Mesenchymal stem cell (in vitro differentiated cells and primary cell): Measurements from ENCODE around the gene FOSL1.

Source experiments
- DNase-seq: peaks from one replicate; pipeline ENCODE4 v3.0.0-alpha.2; 2013
- H2AFZ ChIP-seq: one replicate; pipeline ENCODE4 v1.6.1; 2013; ENCODE audit warnings: low read depth, mild to moderate bottlenecking, control low read depth, inconsistent platforms, low read length, moderate library complexity
- H2AK5ac ChIP-seq: 2 replicates; pipeline ENCODE4 v1.6.1; 2013; ENCODE audit warnings: low read length, moderate library complexity, mild to moderate bottlenecking, inconsistent platforms; ENCODE audit not compliant: severe bottlenecking
- H2BK120ac ChIP-seq: one replicate; pipeline ENCODE4 v1.6.1; 2013; ENCODE audit warnings: low read depth, mild to moderate bottlenecking, inconsistent platforms, low read length, moderate library complexity
- H2BK12ac ChIP-seq, 2 experiments: one replicate each; pipeline ENCODE4 v1.6.1; 2013; ENCODE audit warnings: inconsistent platforms in 2 of 2, low read length in 2 of 2, mild to moderate bottlenecking in 2 of 2, moderate library complexity in 2 of 2, control low read depth in 1 of 2
- H2BK15ac ChIP-seq: one replicate; pipeline ENCODE4 v1.6.1; 2013; ENCODE audit warnings: mild to moderate bottlenecking, low read depth, inconsistent platforms; ENCODE audit not compliant: poor library complexity, severe bottlenecking
- H2BK5ac ChIP-seq: 2 replicates; pipeline ENCODE4 v1.6.1; 2013; ENCODE audit warnings: low read depth, mild to moderate bottlenecking, low read length, control low read depth, inconsistent platforms; ENCODE audit not compliant: poor library complexity, severe bottlenecking
- H3K14ac ChIP-seq, 2 experiments: one replicate each; pipeline ENCODE4 v1.6.1; 2013; ENCODE audit warnings: inconsistent platforms in 2 of 2, low read length in 2 of 2, control low read depth in 1 of 2, mild to moderate bottlenecking in 1 of 2, moderate library complexity in 1 of 2
- H3K18ac ChIP-seq, 2 experiments: one replicate each; pipeline ENCODE4 v1.6.1; 2013; ENCODE audit warnings: inconsistent platforms in 2 of 2, low read length in 2 of 2, control low read depth in 1 of 2, low read depth in 1 of 2, mild to moderate bottlenecking in 1 of 2
- H3K23ac ChIP-seq, 2 experiments: one replicate each; pipeline ENCODE4 v1.6.1; 2013; ENCODE audit warnings: inconsistent platforms in 2 of 2, low read length in 2 of 2, mild to moderate bottlenecking in 2 of 2, moderate library complexity in 2 of 2, control low read depth in 1 of 2
- H3K27ac ChIP-seq: 2 replicates; pipeline ENCODE4 v1.5.1; 2013; ENCODE audit warnings: mild to moderate bottlenecking, moderate library complexity, low read length, control low read depth, inconsistent platforms; ENCODE audit not compliant: poor library complexity, severe bottlenecking
- H3K27me3 ChIP-seq, 2 experiments: 2 replicates each; pipeline versions ENCODE4 v1.6.1 to v1.7.0; 2013; ENCODE audit warnings: low read length in 2 of 2, mild to moderate bottlenecking in 2 of 2, moderate library complexity in 2 of 2, control low read depth in 1 of 2, inconsistent platforms in 1 of 2; ENCODE audit not compliant: control insufficient read depth in 1 of 2, insufficient read depth in 1 of 2
- H3K36me3 ChIP-seq, 2 experiments: 2 replicates each; pipeline versions ENCODE4 v1.6.1 to v1.7.0; 2013; ENCODE audit warnings: low read length in 2 of 2, control low read depth in 1 of 2, inconsistent platforms in 1 of 2, low read depth in 1 of 2, mild to moderate bottlenecking in 1 of 2; ENCODE audit not compliant: insufficient read depth in 2 of 2, control insufficient read depth in 1 of 2
- H3K4ac ChIP-seq, 2 experiments: one replicate each; pipeline ENCODE4 v1.6.1; 2013; ENCODE audit warnings: inconsistent platforms in 2 of 2, low read length in 2 of 2, mild to moderate bottlenecking in 2 of 2, moderate library complexity in 2 of 2, control low read depth in 1 of 2, low read depth in 1 of 2
- H3K4me1 ChIP-seq: 2 replicates; pipeline ENCODE4 v1.6.1; 2013; ENCODE audit warnings: low read depth, low read length, control low read depth; ENCODE audit not compliant: control insufficient read depth, insufficient read depth
- H3K4me2 ChIP-seq: 2 replicates; pipeline ENCODE4 v1.6.1; 2013; ENCODE audit warnings: low read length, mild to moderate bottlenecking, inconsistent platforms; ENCODE audit not compliant: poor library complexity, severe bottlenecking
- H3K4me3 ChIP-seq, 2 experiments: 2 replicates each; pipeline versions ENCODE4 v1.5.1 to v1.7.0; 2013; ENCODE audit warnings: low read length in 2 of 2, mild to moderate bottlenecking in 2 of 2, control low read depth in 1 of 2, low read depth in 1 of 2; ENCODE audit not compliant: insufficient read depth in 1 of 2
- H3K79me1 ChIP-seq: replicated peaks from 2 replicates; pipeline ENCODE4 v1.6.1; 2013; ENCODE audit warnings: mild to moderate bottlenecking, control low read depth, low read length, inconsistent platforms; ENCODE audit not compliant: poor library complexity, severe bottlenecking
- H3K9ac ChIP-seq: 2 replicates; pipeline ENCODE4 v1.7.0; 2013; ENCODE audit warnings: mild to moderate bottlenecking, low read length, moderate library complexity
- H3K9me3 ChIP-seq: 2 replicates; pipeline ENCODE4 v1.7.0; 2013; ENCODE audit warnings: mild to moderate bottlenecking, low read length; ENCODE audit not compliant: control insufficient read depth
- H4K8ac ChIP-seq: one replicate; pipeline ENCODE4 v1.6.1; 2013; ENCODE audit warnings: inconsistent platforms, mild to moderate bottlenecking, low read length, moderate library complexity
- H4K91ac ChIP-seq: one replicate; pipeline ENCODE4 v1.6.1; 2013; ENCODE audit warnings: mild to moderate bottlenecking, low read length, inconsistent platforms
- WGBS: methylation state at CpG from one replicate; pipeline ENCODE4 v1.1.7; 2013; ENCODE audit warnings: mixed read lengths; 5-methylcytosine and 5-hydroxymethylcytosine counted together

Gene FOSL1

GRCh38 chr11:65942531-65942930 is 42.3 kb upstream of the FOSL1 start:
- WGBS, result 87% methylated on average over 7 of the region's 7 CpGs
- H2BK120ac ChIP-seq, result no peak overlapping the region
- no peaks in the 10 kb centered on the region for H3K9me3 ChIP-seq
- no peak overlapping the region for H4K91ac ChIP-seq
- H2AFZ ChIP-seq, result no peak overlapping the region
- no peak overlapping the region for H3K23ac ChIP-seq
- no peak overlapping the region for H3K9ac ChIP-seq
- H3K4me1 ChIP-seq, result peaks cover 2% of the 10 kb centered on the region
- no peak overlapping the region for H3K27ac ChIP-seq
- H3K4ac ChIP-seq, result no peak overlapping the region
- no peak overlapping the region for H2AK5ac ChIP-seq
- H2BK5ac ChIP-seq, result no peak overlapping the region
- no peak overlapping the region for H4K8ac ChIP-seq
- no peak overlapping the region for H3K14ac ChIP-seq
- no peak overlapping the region for H2BK12ac ChIP-seq
- H3K27me3 ChIP-seq, result peaks cover 0 to 9% of the 10 kb centered on the region in 2 experiments
- H2BK15ac ChIP-seq, result no peak overlapping the region
- DNase-seq, result no peak
- no peak overlapping the region for H3K4me3 ChIP-seq
- no peak overlapping the region for H3K18ac ChIP-seq
- H3K79me1 ChIP-seq, result no peaks in the 10 kb centered on the region
- no peaks in the 10 kb centered on the region for H3K36me3 ChIP-seq
- H3K4me2 ChIP-seq, result no peak overlapping the region

DNA sequence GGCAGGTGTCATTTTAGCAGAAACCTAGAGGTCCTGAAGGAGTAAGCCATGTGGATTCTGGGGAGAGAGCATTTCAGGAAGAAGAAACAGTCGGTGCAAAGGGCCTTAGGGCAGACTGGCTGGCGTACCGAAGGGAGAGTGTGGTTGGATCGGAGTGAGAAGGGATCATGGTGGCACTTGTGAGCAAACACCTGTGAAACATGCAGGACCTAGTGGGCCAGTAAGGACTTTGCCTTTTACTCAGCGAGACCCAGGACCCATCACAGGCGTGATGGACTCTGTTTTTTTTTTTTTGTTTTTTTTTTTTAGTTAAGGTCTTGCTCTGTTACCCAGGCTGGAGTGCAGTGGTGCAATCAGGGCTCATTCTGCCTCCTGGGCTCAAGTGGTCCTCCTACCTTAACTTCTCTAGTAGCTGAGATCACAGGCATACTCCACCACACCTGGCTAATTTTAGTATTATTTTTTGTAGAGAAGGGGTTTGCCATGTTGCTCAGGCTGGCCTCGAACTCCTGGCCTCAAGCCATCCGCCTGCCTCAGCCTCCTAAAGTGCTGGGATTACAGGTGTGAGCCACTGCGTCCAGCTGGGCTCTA is 41.6 kb upstream of the FOSL1 start:
- no peaks in the 10 kb centered on the region for H3K9me3 ChIP-seq

GRCh38 chr11:65937766-65938165 is 37.6 kb upstream of the FOSL1 start:
- no peak overlapping the region for H2BK12ac ChIP-seq
- no peak overlapping the region for H2BK15ac ChIP-seq
- H3K23ac ChIP-seq, result no peak overlapping the region
- H2BK5ac ChIP-seq, result no peak overlapping the region
- H4K91ac ChIP-seq, result no peak overlapping the region
- DNase-seq, result no peak
- no peak overlapping the region for H2AK5ac ChIP-seq
- no peak overlapping the region for H3K4me3 ChIP-seq
- no peak overlapping the region for H3K27ac ChIP-seq
- no peak overlapping the region for H3K9ac ChIP-seq
- H2BK120ac ChIP-seq, result no peak overlapping the region
- H3K4me2 ChIP-seq, result no peak overlapping the region
- no peak overlapping the region for H2AFZ ChIP-seq
- H3K4me1 ChIP-seq, result peaks cover 2% of the 10 kb centered on the region
- H3K9me3 ChIP-seq, result no peaks in the 10 kb centered on the region
- H3K18ac ChIP-seq, result no peak overlapping the region
- no peaks in the 10 kb centered on the region for H3K36me3 ChIP-seq
- no peak overlapping the region for H3K4ac ChIP-seq
- no peaks in the 10 kb centered on the region for H3K27me3 ChIP-seq
- H3K14ac ChIP-seq, result no peak overlapping the region
- WGBS, result 55% methylated on average over 3 of the region's 4 CpGs
- no peaks in the 10 kb centered on the region for H3K79me1 ChIP-seq
- no peak overlapping the region for H4K8ac ChIP-seq

More for the DNA sequence above, 41.6 kb upstream of the FOSL1 start:
- no peak for DNase-seq
- Histone ChIP-seq H4K8ac (no peak overlapping the region), H2BK12ac (no peak overlapping the region), H3K9ac (peak overlapping the region; percentile 39), H2BK120ac (no peak overlapping the region), H2AFZ (no peak overlapping the region), H2BK5ac (no peak overlapping the region), H4K91ac (no peak overlapping the region), H3K36me3 (no peaks in the 10 kb centered on the region), H3K23ac (no peak overlapping the region), H3K4me1 (peaks cover 2% of the 10 kb centered on the region), H2AK5ac (no peak overlapping the region), H2BK15ac (no peak overlapping the region), H3K4me3 (peak overlapping the region in 1 of 2 experiments; percentile 29), H3K79me1 (no peaks in the 10 kb centered on the region), H3K14ac (no peak overlapping the region), H3K27ac (no peak overlapping the region), H3K27me3 (peaks cover 0 to 2% of the 10 kb centered on the region in 2 experiments), H3K4ac (no peak overlapping the region), H3K18ac (no peak overlapping the region), H3K4me2 (no peak overlapping the region)
- 86% methylated on average over 9 of the region's 9 CpGs for WGBS

- no peak overlapping the region for H4K8ac ChIP-seq
- WGBS, result 100% methylated on average over 1 of the region's 4 CpGs
- no peak overlapping the region for H3K4me2 ChIP-seq
These were observed 33.8 kb upstream of the FOSL1 start for GRCh38 chr11:65934014-65934413.

More at GRCh38 chr11:65934014-65934413, 33.8 kb upstream of the FOSL1 start:
- H2AFZ ChIP-seq, result no peak overlapping the region
- no peaks in the 10 kb centered on the region for H3K4me1 ChIP-seq
- no peak overlapping the region for H2BK15ac ChIP-seq
- no peak overlapping the region for H3K4ac ChIP-seq
- no peak overlapping the region for H3K4me3 ChIP-seq
- no peak overlapping the region for H2BK12ac ChIP-seq
- no peak overlapping the region for H3K18ac ChIP-seq
- H2BK120ac ChIP-seq, result no peak overlapping the region
- H3K36me3 ChIP-seq, result no peaks in the 10 kb centered on the region
- no peak overlapping the region for H3K27ac ChIP-seq
- no peak overlapping the region for H2AK5ac ChIP-seq
- H3K9ac ChIP-seq, result no peak overlapping the region
- H4K91ac ChIP-seq, result no peak overlapping the region
- no peak overlapping the region for H3K14ac ChIP-seq
- H3K27me3 ChIP-seq, result no peaks in the 10 kb centered on the region
- no peak overlapping the region for H3K23ac ChIP-seq
- H3K9me3 ChIP-seq, result no peaks in the 10 kb centered on the region
- H2BK5ac ChIP-seq, result no peak overlapping the region
- H3K79me1 ChIP-seq, result no peaks in the 10 kb centered on the region
- DNase-seq, result no peak
